ENCODE measurements around the gene RPTOR.

The RPTOR gene

GRCh38 chr17:80643326-80644099 is 98.9 kb downstream of the RPTOR start:
- Histone ChIP-seq H3K27ac (no peak overlapping the region), H3K36me3 (replicated peaks) (no peaks in the 10 kb centered on the region), H3K4me3 (ENCODE audit: low read depth, low read length) (no peak overlapping the region), H3K27me3 (replicated peaks) (no peaks in the 10 kb centered on the region)
- in situ Hi-C loops (cut with HindIII; ENCODE audit: low pct_ligation_motif_present, low sequenced_read_pairs) = no loop called here
- no peak for DNase-seq
- TF ChIP-seq CTCF (IDR thresholded peaks at IDR 0.05; ENCODE audit: low read depth, low read length, missing control alignments) = no peak

GRCh38 chr17:80644536-80644935 is 99.9 kb downstream of the RPTOR start:
- in situ Hi-C loops (cut with HindIII; ENCODE audit: low pct_ligation_motif_present, low sequenced_read_pairs) = no loop called here
- Histone ChIP-seq H3K36me3 (replicated peaks) (no peaks in the 10 kb centered on the region), H3K27me3 (replicated peaks) (no peaks in the 10 kb centered on the region), H3K27ac (no peak overlapping the region), H3K4me3 (ENCODE audit: low read depth, low read length) (no peak overlapping the region)
- DNase-seq = no peak
- TF ChIP-seq CTCF (IDR thresholded peaks at IDR 0.05; ENCODE audit: low read depth, low read length, missing control alignments) = no peak

- no peak overlapping the region for H3K27ac ChIP-seq
- no peak overlapping the region for H3K4me3 ChIP-seq (ENCODE audit: low read depth, low read length)
- H3K36me3 ChIP-seq (replicated peaks) = no peaks in the 10 kb centered on the region
- no peak for DNase-seq
- no peaks in the 10 kb centered on the region for H3K27me3 ChIP-seq (replicated peaks)
- in situ Hi-C loops (cut with HindIII; ENCODE audit: low pct_ligation_motif_present, low sequenced_read_pairs) = no loop called here
- no peak for TF ChIP-seq CTCF (IDR thresholded peaks at IDR 0.05; ENCODE audit: low read depth, low read length, missing control alignments)
Observed at GRCh38 chr17:80645706-80646325, 101.2 kb downstream of the RPTOR start.

GRCh38 chr17:80646328-80646727 is 101.7 kb downstream of the RPTOR start:
- no peak for DNase-seq
- H3K27me3 ChIP-seq (replicated peaks) = no peaks in the 10 kb centered on the region
- H3K27ac ChIP-seq = no peak overlapping the region
- in situ Hi-C loops (cut with HindIII; ENCODE audit: low pct_ligation_motif_present, low sequenced_read_pairs) = no loop called here
- no peak overlapping the region for H3K4me3 ChIP-seq (ENCODE audit: low read depth, low read length)
- no peaks in the 10 kb centered on the region for H3K36me3 ChIP-seq (replicated peaks)
- TF ChIP-seq CTCF (IDR thresholded peaks at IDR 0.05; ENCODE audit: low read depth, low read length, missing control alignments) = no peak

GRCh38 chr17:80647746-80648145 is 103.1 kb downstream of the RPTOR start:
- Histone ChIP-seq H3K36me3 (replicated peaks) (no peaks in the 10 kb centered on the region), H3K27ac (peak overlapping the region; percentile 64), H3K4me3 (ENCODE audit: low read depth, low read length) (no peak overlapping the region), H3K27me3 (replicated peaks) (no peaks in the 10 kb centered on the region)
- peak; percentile 92 for DNase-seq
- in situ Hi-C loops (cut with HindIII; ENCODE audit: low pct_ligation_motif_present, low sequenced_read_pairs) = no loop called here
- no peak for TF ChIP-seq CTCF (IDR thresholded peaks at IDR 0.05; ENCODE audit: low read depth, low read length, missing control alignments)
